Kidney (tissue), 22 donors: ENCODE results near the gene ARHGAP42. TPM values are rescaled to one million over a fixed set of nuclear protein-coding genes. Genes with fewer than 3 reads are reported as not detected.

Experiments
- DNase-seq, 5 donors: peaks; one replicate each; pipeline ENCODE4 v3.0.0-alpha.2; 2013 to 2020
- FAIRE-seq: peaks from 2 replicates; lab custom pipeline; 2012; peaks lifted over from hg19 to GRCh38; lab: Jason Lieb, UNC
- H3K27ac ChIP-seq, 2 donors: one replicate each; pipeline ENCODE4 v1.7.0; 2013; ENCODE audit warnings: low read depth in 2 of 2, low read length in 2 of 2, inconsistent platforms in 1 of 2
- H3K27me3 ChIP-seq: one replicate; pipeline ENCODE4 v1.7.1; 2013; ENCODE audit warnings: low read length, inconsistent platforms; ENCODE audit not compliant: control insufficient read depth, insufficient read depth
- H3K36me3 ChIP-seq, 3 donors: one replicate each; pipeline versions ENCODE4 v1.7.0 to v1.7.1; 2013; ENCODE audit warnings: low read length in 3 of 3, control low read depth in 1 of 3, inconsistent platforms in 1 of 3; ENCODE audit not compliant: insufficient read depth in 3 of 3, control insufficient read depth in 2 of 3
- H3K4me1 ChIP-seq, 3 donors: one replicate each; pipeline versions ENCODE4 v1.7.0 to v1.7.1; 2013; ENCODE audit warnings: low read length in 3 of 3, inconsistent platforms in 1 of 3, low read depth in 1 of 3; ENCODE audit not compliant: control insufficient read depth in 2 of 3, insufficient read depth in 2 of 3
- H3K4me3 ChIP-seq, 3 donors: one replicate each; pipeline versions ENCODE4 v1.7.0 to v1.8.1; 2013; ENCODE audit warnings: low read length in 3 of 3, control low read depth in 1 of 3, inconsistent platforms in 1 of 3
- H3K9ac ChIP-seq, 3 donors: one replicate each; pipeline versions ENCODE4 v1.7.0 to v1.7.1; 2013; ENCODE audit warnings: low read length in 3 of 3, control low read depth in 1 of 3, inconsistent platforms in 1 of 3
- H3K9me3 ChIP-seq, 3 donors: one replicate each; pipeline versions ENCODE4 v1.7.0 to v1.7.1; 2013; ENCODE audit warnings: low read length in 3 of 3, control low read depth in 1 of 3, inconsistent platforms in 1 of 3; ENCODE audit not compliant: control insufficient read depth in 2 of 3, insufficient read depth in 1 of 3
- intact Hi-C: fragments of 100-400 bp; cut with DNase I; formaldehyde crosslinking; loops from one replicate; pipeline ENCODE4 v1.11.1; 2022
- long read RNA-seq, 10 donors: library from polyadenylated mRNA in 1 of 10; unstranded in 1 of 10; transcript quantifications; one replicate each; pipeline ENCODE4 v2.0.0 and lab custom pipeline, GENCODE V29; 2021 to 2026
- polyA plus RNA-seq: library from polyadenylated mRNA; stranded (reverse); fragments of 350-450 nt; fragmentation: Illumina TruSeq; extraction: RNeasy Lipid Tissue Mini Kit (QIAGEN cat#74804); gene quantifications from one replicate; pipeline ENCODE4 v1.2.3, GENCODE V29; 2014; ENCODE audit warnings: low read depth, low replicate concordance; ENCODE audit not compliant: insufficient read depth
- total RNA-seq: library from RNA; stranded (reverse); fragmentation: NEBNext Ultra II Directional; extraction: Animal tissue kit (Norgen Biotek cat#: 25700); gene quantifications from one replicate; pipeline ENCODE4 v1.2.1, GENCODE V29; 2021
- TF ChIP-seq, protein P1 (sequence below): IDR thresholded peaks from 3 replicates; pipeline ENCODE4 v1.5.1; 2012; ENCODE audit warnings: mild to moderate bottlenecking, moderate library complexity, borderline replicate concordance; ENCODE audit not compliant: insufficient read depth; ENCODE audit errors: extremely low read depth
- donor health status: control.
- donor health status: control.
- donor health status: control.
- donor health status: control.
- donor health status: control.
- donor health status: DM: yes; HTN: yes; CAD: no.
- donor health status: Normal renal cell carcinoma (clear cell type).

Gene ARHGAP42, protein sequence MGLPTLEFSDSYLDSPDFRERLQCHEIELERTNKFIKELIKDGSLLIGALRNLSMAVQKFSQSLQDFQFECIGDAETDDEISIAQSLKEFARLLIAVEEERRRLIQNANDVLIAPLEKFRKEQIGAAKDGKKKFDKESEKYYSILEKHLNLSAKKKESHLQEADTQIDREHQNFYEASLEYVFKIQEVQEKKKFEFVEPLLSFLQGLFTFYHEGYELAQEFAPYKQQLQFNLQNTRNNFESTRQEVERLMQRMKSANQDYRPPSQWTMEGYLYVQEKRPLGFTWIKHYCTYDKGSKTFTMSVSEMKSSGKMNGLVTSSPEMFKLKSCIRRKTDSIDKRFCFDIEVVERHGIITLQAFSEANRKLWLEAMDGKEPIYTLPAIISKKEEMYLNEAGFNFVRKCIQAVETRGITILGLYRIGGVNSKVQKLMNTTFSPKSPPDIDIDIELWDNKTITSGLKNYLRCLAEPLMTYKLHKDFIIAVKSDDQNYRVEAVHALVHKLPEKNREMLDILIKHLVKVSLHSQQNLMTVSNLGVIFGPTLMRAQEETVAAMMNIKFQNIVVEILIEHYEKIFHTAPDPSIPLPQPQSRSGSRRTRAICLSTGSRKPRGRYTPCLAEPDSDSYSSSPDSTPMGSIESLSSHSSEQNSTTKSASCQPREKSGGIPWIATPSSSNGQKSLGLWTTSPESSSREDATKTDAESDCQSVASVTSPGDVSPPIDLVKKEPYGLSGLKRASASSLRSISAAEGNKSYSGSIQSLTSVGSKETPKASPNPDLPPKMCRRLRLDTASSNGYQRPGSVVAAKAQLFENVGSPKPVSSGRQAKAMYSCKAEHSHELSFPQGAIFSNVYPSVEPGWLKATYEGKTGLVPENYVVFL
- total RNA-seq, result 18.9 TPM
- polyA plus RNA-seq, result 4.2 TPM
- long read RNA-seq, donor 1, partial matches to known transcripts, result 0 of 3 reads
- long read RNA-seq, donor 1, other reads (novel, unspliced or antisense), result 0 of 3 reads
- long read RNA-seq, donor 2, partial matches to known transcripts, result 0 of 3 reads
- long read RNA-seq, donor 2, other reads (novel, unspliced or antisense), result 0 of 3 reads
- long read RNA-seq, donor 3, full-length matches to known transcripts, result 4 of 4 reads
- long read RNA-seq, donor 3, partial matches to known transcripts, result 0 of 4 reads
- long read RNA-seq, donor 3, other reads (novel, unspliced or antisense), result 0 of 4 reads
- long read RNA-seq, donor 4, partial matches to known transcripts, result 0 of 1 reads
- long read RNA-seq, donor 4, other reads (novel, unspliced or antisense), result 0 of 1 reads
- long read RNA-seq, donor 5, result 0 reads
- long read RNA-seq, donor 6, transcript ARHGAP42-202 (1 exons, 1,855 nt), result major isoform, 8 of 8 reads
- long read RNA-seq, donor 6, partial matches to known transcripts, result 0 of 8 reads
- long read RNA-seq, donor 6, other reads (novel, unspliced or antisense), result 0 of 8 reads
- long read RNA-seq, donor 7, full-length matches to known transcripts, result 3 of 8 reads
- long read RNA-seq, donor 7, partial matches to known transcripts, result 4 of 8 reads
- long read RNA-seq, donor 7, other reads (novel, unspliced or antisense), result 1 of 8 reads
- long read RNA-seq, donor 8, transcript ARHGAP42-202 (1 exons, 1,855 nt), result major isoform, 5 of 5 reads
- long read RNA-seq, donor 8, partial matches to known transcripts, result 0 of 5 reads
- long read RNA-seq, donor 8, other reads (novel, unspliced or antisense), result 0 of 5 reads
- long read RNA-seq, donor 9, full-length matches to known transcripts, result 2 of 2 reads
- long read RNA-seq, donor 9, partial matches to known transcripts, result 0 of 2 reads
- long read RNA-seq, donor 9, other reads (novel, unspliced or antisense), result 0 of 2 reads
- long read RNA-seq, donor 10, full-length matches to known transcripts, result 5 of 5 reads
- long read RNA-seq, donor 10, partial matches to known transcripts, result 0 of 5 reads
- long read RNA-seq, donor 10, other reads (novel, unspliced or antisense), result 0 of 5 reads

DNA sequence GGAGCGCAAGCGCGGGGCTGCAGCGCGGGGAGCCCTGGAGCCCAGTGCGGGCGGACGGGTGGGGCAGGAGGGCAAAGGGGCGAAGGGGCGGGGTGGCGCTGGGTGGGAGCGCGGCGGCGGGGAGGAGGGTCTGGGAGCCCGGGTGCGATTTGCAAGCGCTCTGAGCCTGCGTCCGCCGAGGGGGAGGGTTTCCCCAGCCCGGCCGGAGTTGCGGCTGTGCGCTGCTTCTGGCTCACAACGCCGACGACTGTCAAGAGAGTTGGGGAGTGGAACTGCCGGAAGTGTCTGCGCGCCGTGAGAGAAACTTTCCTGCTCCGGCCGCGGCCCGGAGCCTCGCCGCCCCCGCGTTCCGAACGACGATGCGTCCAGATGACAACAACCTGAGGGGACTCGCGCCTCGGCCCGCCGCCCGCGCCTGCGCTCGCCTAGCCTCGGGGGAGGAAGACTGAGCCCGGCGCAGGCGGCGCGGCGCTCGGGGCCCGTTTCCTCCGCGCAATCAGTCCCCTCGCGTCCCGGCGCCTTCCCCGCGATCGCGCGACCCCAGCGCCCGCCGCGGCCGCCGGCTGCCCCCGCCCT lies at the start of gene ARHGAP42:
TSS of gene ARHGAP42 (plus strand) at position 235 of the 576 bp plus-strand sequence. CDS start 391 bp downstream, outside the sequence.
- Histone ChIP-seq H3K9me3 (no peaks in the 10 kb centered on the region), H3K27me3 (no peaks in the 10 kb centered on the region), H3K9ac (peak within 1 kb of the TSS; percentile 60 to 84 (median 67)), H3K4me3 (peak within 1 kb of the TSS; percentile 82 to 92 (median 88)), H3K27ac (peak within 1 kb of the TSS; percentile 68 to 87), H3K4me1 (no peaks in the 10 kb centered on the region), H3K36me3 (no peaks in the 10 kb centered on the region)
- TF ChIP-seq, protein P1, sequence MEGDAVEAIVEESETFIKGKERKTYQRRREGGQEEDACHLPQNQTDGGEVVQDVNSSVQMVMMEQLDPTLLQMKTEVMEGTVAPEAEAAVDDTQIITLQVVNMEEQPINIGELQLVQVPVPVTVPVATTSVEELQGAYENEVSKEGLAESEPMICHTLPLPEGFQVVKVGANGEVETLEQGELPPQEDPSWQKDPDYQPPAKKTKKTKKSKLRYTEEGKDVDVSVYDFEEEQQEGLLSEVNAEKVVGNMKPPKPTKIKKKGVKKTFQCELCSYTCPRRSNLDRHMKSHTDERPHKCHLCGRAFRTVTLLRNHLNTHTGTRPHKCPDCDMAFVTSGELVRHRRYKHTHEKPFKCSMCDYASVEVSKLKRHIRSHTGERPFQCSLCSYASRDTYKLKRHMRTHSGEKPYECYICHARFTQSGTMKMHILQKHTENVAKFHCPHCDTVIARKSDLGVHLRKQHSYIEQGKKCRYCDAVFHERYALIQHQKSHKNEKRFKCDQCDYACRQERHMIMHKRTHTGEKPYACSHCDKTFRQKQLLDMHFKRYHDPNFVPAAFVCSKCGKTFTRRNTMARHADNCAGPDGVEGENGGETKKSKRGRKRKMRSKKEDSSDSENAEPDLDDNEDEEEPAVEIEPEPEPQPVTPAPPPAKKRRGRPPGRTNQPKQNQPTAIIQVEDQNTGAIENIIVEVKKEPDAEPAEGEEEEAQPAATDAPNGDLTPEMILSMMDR, result no peak
- FAIRE-seq (no peak), DNase-seq (peak; percentile 80 to 92 (median 89))
- intact Hi-C loops, result no loop called here

DNA sequence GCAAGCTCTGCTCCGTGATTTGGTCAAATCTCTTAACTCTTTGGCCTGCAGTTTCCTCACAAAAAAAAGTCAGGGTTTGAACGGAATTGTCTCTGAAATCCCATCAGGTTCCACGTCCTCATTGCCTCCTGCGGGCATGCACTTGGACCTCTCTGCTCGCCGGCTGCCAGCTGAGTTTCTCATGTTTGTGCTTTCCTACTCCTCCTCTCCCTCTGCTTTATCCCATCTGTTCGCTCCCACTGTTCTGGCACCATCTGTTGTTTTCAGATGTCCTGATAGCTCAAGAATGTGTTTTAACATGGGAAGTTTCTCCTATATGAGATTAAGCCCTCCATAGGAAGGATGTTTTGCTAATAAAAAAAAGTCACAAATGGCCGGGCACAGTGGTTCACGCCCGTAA lies 49.4 kb upstream of the ARHGAP42 start:
- intact Hi-C loops, result no loop called here
- H3K27ac ChIP-seq, result no peak overlapping the region
- TF ChIP-seq, protein P1, result no peak
- DNase-seq, result peak in 1 of 5 donors; percentile 43
- peaks cover 0 to 8% (median 7%) of the 10 kb centered on the region in 3 donors for H3K4me1 ChIP-seq
- FAIRE-seq, result no peak
- no peak overlapping the region for H3K4me3 ChIP-seq
- H3K9ac ChIP-seq, result no peak overlapping the region
- no peaks in the 10 kb centered on the region for H3K27me3 ChIP-seq
- no peaks in the 10 kb centered on the region for H3K36me3 ChIP-seq
- no peaks in the 10 kb centered on the region for H3K9me3 ChIP-seq
